ENCODE results near the gene HIVEP2.

The HIVEP2 gene

GRCh38 chr6:142887517-142887916 is 57.5 kb downstream of the HIVEP2 start:
- no peak for DNase-seq

GRCh38 chr6:142886431-142887170 is 58.4 kb downstream of the HIVEP2 start:
- peak in 1 of 5 donors; percentile 56 for DNase-seq

GRCh38 chr6:142885182-142885867 is 59.7 kb downstream of the HIVEP2 start:
- DNase-seq: peak; percentile 19 to 78 (median 47)

GRCh38 chr6:142884214-142885035 is 60.6 kb downstream of the HIVEP2 start:
- DNase-seq: no peak

- DNase-seq: no peak
Observed at GRCh38 chr6:142883011-142883410, 62.0 kb downstream of the HIVEP2 start.

GRCh38 chr6:142881761-142882160 is 63.2 kb downstream of the HIVEP2 start:
- no peak for DNase-seq

- DNase-seq: no peak
Observed at GRCh38 chr6:142881290-142881689, 63.7 kb downstream of the HIVEP2 start.

- DNase-seq: no peak
Observed at GRCh38 chr6:142880201-142880600, 64.8 kb downstream of the HIVEP2 start.

- DNase-seq: no peak
Observed at GRCh38 chr6:142879527-142879926, 65.4 kb downstream of the HIVEP2 start.

- DNase-seq: no peak
Observed at GRCh38 chr6:142879076-142879475, 65.9 kb downstream of the HIVEP2 start.

- DNase-seq: peak in 1 of 5 donors; percentile 47
Observed at GRCh38 chr6:142878407-142878806, 66.6 kb downstream of the HIVEP2 start.

GRCh38 chr6:142874676-142875075 is 70.3 kb downstream of the HIVEP2 start:
- no peak for DNase-seq

- no peak for DNase-seq
Observed at GRCh38 chr6:142872376-142872775, 72.6 kb downstream of the HIVEP2 start.

- DNase-seq: peak; percentile 25 to 79 (median 55)
Observed at GRCh38 chr6:142871910-142872331, 73.1 kb downstream of the HIVEP2 start.

GRCh38 chr6:142870787-142871415 is 74.1 kb downstream of the HIVEP2 start:
- DNase-seq: no peak

GRCh38 chr6:142868917-142869316 is 76.1 kb downstream of the HIVEP2 start:
- no peak for DNase-seq

- no peak for DNase-seq
Observed at GRCh38 chr6:142867988-142868812, 76.8 kb downstream of the HIVEP2 start.

- no peak for DNase-seq
Observed at GRCh38 chr6:142867355-142867801, 77.6 kb downstream of the HIVEP2 start.

GRCh38 chr6:142863981-142864380 is 81.0 kb downstream of the HIVEP2 start:
- no peak for DNase-seq

- no peak for DNase-seq
Observed at GRCh38 chr6:142861711-142862110, 83.3 kb downstream of the HIVEP2 start.

GRCh38 chr6:142860498-142860897 is 84.5 kb downstream of the HIVEP2 start:
- no peak for DNase-seq

Measured in T-helper 1 cell (primary cell).